ENCODE data around the gene TMEM132D. TPM values are rescaled to one million over a fixed set of nuclear protein-coding genes. Genes with fewer than 3 reads are reported as not detected.

TMEM132D gene
- total RNA-seq, 1 experiment from 2014 or later, result 0.05 TPM

DNA sequence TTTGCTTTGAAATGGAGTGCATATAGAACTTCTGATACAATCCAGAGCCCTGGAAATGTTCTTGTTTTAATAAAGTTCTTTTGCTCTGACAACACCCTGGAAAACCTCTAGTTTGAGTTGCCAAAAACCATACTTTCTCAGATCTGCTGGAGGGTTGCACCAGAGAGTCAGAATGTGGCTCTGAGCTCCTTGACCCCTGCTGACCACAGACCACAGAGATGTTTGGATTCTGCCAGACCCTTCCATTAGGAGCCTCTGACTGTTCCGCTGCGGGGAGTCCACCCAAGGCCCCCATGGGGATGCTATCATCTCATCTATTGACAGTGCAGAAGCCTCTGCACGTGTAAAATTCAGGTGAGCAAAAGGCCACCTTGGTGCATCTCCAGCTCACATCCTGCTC, 718.0 kb downstream of the TMEM132D start:
- no peak for DNase-seq (ENCODE audit: low read depth)

DNA sequence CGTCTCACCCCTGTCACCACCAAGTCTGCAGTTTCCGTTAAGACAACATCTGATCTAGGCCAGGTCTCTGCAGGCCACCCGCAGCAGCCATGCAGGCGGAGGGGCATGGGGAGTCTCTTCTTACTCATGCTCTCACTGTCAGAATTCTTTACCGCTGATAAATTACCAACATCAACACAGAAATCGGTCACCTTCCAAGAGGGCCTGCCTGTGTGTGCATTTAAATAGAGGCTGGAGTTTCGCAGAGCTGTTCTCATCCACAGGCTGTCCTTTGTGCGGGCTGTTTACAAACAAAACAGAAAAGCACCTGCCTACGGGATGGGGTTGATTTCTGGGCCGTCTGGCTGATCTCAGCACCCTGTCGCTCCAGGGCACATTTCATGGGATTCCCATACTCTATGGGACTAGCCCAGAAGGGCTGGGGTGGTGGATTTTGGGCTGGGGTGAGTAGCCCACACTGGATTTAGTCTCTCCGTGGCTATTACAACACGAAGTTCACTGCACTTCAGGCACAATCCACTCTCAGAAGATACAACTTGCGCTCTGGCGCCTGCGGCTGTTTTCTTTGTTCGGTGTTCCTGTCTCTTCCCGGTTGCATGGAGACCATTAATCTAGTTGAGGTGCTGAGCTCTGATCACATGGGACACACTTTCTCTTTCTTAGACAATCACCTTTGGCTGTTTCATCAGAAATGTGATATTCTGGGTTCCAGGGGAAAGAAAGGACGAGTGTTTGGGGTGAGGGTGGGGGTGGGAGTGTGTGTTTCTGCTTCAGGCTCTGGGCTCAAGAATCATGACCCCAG, 719.5 kb downstream of the TMEM132D start:
- no peak for DNase-seq (ENCODE audit: low read depth)

DNA sequence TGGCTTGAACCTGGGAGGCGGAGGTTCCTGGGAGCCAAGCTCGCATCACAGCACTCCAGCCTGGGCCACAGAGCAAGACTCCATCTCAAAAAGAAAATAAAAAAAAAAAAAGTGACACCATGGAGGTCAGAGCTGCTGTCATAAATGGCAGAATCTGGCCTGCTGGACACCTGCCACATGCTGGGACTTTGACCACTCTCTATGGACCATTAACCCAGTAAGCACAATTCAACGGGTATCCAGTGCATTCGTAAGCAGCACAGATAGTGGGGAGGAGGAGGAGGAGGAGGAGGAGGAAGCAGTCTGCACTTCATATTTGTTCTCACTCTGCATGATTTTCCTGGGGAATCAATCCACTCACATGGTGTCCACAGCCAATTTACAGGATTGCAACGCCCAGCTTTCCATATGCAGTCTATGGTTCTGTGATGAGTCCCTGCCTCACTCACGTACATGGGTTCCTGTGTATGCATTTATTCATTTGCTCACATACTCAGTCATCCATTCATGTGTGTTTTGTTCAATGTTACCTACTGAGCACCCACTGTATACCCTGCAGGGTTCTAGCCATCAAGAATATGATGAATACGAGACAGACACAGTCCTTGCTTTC, 723.8 kb downstream of the TMEM132D start:
- DNase-seq (ENCODE audit: low read depth), result no peak

DNA sequence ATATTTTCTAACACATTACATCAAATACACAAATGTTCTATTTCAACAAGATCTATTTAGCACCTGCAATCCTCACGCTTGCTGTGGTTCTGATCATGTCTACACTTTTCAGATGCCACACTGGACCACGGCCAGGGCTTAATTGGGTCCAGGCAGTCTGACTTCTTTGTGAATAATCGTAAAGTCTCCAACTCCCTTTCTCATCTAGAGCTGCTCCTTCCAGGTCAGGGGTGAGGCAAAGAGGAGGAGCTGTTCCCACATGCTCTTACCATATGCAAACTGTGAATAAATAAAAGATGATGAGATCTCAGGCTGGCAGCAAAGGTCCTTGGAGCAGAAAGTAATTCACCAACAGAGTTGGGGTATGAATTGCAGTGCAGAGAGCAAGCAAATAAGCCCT, 733.9 kb downstream of the TMEM132D start:
- no peak for DNase-seq (ENCODE audit: low read depth)

DNA sequence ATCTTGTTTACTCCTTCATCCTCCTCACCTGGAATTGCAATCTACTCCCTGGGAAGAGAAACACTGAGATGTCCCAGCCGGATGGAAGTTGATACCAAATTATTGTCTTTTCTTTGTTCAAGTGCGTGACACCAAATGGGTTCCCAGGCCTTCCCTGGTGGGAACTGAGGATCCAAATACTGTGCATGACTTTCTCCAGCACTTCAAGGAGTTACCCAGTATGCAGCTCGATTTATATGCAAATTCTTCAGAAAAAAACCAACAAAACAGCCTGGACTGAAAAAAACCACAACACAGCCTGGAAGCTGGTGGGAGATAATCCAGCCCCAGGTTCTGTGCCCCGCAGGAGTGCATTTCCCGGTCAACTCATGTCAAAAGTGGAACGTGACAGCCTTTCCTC, 740.0 kb downstream of the TMEM132D start:
- DNase-seq (ENCODE audit: low read depth), result no peak

DNA sequence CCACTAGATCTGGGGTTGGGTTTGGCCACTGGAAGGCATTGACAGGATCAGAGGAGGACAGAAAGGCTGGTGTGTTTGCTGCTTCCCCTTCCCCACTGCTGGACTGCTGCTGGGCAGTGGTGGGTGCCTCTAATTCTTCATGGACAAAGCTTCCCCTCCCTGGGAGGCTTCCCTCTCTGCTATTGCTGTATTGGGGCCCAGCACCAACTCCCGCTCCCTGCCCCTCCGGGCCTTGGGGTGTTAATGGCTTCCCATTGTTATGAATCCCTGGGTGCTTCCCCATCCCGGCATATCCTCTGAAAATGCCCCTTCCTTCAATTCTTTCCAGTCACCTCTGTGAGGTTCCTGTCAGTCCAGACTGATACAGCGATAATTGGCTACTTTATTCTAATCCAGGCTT, 740.4 kb downstream of the TMEM132D start:
- no peak for DNase-seq (ENCODE audit: low read depth)

DNA sequence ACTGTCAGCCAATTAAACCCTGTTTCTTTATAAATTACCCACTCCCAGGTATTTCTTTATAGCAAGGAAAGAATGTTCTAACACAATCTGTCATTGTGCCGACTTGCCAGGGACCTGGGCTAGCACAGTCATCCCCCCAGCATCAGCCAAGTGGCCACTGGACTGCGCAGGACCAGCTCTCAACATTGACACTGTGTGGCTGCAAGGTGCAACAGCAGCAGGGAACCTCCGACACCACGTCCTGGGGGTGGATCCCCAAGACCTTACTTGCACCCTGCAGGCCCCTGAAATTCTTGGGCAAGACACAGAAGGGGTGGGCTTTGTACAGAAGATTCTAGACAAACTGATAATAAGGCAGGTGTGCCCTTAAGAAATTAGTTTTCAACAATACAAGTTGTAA, 741.0 kb downstream of the TMEM132D start:
- no peak for DNase-seq (ENCODE audit: low read depth)

DNA sequence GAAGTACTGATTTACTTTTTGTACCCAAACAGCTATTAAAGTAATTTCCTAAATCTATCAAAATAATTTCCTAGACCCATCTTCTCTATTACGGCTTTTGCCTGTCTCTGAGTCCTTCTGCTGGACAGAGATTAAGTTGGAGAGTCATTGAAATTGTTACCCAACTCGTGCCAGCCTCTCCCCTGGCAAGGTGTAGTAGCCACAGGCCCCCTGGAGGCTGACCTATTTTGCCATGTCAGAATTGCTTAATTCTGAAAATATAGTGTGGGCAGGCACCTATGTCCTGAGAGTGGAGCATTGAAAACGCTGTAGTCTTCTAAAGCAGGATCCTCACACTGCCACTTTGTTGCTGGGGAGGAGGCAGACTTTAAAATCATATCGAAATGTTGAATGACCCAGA, 742.3 kb downstream of the TMEM132D start:
- DNase-seq (ENCODE audit: low read depth), result no peak

DNA sequence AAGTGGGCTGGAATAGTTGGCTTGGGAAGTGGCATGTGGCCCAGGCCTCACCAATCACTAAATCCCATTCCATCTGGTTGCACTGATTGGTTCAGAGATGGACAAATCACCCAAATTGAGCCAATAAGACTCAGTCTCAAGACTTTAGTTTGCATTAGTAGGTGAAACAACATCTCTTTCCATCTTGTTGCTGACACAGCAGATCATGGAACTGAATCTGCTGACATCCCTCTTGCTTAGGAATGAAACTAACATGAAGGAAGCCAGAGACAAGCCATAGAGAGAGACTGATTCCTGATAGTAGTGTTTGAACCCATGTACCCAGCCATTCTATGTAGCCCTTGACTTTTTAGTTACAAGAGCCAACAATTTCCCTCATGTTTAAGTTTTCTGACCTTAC, 743.5 kb downstream of the TMEM132D start:
- DNase-seq (ENCODE audit: low read depth), result no peak

DNA sequence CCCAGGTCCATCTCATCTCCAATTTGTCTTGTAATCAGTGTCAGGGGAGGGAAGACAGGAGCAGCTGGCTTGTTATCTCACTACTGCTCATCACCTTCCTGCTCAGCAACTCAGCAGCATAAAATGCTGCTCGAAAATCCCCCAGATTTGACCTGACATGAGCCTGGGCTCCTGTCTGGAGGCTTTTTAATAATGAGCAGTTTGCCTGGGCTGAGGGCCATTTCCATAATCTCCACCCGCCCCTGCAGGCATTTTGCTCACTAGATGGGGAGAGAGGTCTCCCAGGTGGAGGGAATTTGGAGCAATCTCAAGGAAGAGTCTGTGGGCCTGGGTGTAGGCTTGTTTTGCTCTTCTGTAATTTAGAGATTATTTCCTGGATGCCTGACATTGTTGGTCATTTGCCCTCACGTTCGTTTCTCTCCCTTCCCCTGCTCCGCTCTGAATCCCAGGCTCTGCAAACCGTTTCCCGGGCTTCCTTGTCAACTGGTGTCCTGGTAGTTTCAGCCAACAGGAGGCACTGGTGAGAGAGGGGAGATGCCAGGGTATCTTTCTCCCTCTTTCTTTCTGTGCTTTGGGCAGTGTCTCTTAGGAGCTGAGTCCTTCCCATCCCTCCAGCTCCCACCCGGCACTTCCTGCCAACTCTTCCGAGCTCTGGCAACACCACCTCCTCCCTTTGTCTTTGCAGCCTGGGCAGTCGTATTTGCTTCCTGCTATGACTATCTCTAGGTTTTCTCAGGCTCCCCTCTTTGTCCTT, 751.3 kb downstream of the TMEM132D start:
- no peak for DNase-seq (ENCODE audit: low read depth)

DNA sequence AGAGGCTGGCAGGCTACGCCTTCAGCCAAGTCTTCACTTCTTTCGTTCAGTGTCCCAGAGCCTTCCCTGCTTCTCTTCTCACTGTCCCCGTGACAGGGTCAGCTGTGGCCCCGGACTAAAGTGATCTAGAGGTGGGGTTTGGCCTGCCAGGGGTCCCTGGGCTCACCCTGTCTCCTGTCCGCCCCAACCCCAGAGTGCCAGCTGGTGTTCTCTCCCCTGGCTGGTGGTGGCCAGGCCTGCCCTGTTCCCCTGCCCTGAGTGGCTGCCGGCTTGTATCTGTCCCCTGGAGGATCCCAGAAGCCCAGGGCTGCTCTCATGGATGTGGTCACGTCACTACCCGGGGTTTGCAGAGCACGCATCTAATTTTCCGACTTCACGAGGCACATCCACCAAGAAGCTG, 753.1 kb downstream of the TMEM132D start:
- no peak for DNase-seq (ENCODE audit: low read depth)

DNA sequence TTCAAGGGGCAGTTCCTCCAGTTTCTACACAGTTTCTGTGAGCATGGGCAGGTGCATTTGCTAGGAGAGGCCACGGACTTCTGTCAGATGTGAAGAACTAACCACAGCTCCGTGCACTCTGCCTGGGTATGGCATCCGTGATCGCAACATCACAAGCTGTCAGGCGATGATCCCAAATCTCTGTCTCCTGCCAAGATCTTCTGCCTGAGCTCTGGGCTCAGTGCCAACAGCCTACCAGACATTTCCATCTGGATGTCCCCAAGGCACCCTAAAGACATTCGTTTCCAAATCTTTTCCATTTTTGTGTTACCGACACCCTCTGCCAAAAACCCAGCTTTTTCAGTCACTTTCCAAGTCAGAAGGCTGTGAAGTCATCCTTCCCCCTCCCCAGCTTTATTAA, 758.4 kb downstream of the TMEM132D start:
- DNase-seq (ENCODE audit: low read depth), result no peak

DNA sequence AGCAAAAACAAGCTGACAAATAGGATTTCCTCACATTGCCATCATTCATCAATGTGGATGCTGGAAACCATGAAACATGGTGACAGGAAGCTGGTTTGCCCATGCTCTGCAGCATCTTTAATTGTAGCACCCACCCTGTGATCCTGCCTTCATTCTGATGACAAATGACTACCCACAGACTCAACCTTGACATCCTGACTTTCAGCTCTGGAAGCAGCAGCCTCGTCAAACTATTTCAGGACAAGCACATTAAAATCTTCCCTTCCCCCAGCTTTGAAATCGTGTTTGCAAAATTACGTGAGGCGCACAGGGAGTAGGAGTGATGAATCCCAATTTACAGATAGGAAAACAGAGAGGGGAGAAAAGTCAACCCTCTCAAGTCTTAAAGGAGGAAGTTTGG, 765.0 kb downstream of the TMEM132D start:
- no peak for DNase-seq (ENCODE audit: low read depth)

DNA sequence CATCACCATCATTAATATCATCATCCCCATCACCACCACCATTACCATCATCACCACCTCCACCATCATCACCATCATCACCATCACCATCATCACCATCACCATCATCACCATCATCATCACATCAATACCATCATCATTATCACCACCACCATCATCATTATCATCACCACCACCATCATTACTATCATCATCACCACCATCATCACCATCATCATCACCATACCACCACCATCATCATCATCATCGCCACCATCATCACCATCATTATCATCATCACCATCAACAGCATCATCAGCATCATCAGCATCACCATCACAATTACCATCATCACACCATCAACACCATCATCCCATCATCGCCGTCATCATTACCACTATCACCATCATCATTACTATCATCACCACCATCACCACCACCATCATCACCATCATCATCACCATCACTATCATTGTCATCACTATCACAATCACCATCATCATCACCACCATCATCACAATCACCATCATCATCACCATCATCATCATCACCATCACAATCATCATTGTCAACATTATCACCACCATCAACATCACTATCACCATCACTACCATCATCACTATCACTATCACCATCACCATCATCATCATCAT, 767.0 kb downstream of the TMEM132D start:
- no peak for DNase-seq (ENCODE audit: low read depth)

DNA sequence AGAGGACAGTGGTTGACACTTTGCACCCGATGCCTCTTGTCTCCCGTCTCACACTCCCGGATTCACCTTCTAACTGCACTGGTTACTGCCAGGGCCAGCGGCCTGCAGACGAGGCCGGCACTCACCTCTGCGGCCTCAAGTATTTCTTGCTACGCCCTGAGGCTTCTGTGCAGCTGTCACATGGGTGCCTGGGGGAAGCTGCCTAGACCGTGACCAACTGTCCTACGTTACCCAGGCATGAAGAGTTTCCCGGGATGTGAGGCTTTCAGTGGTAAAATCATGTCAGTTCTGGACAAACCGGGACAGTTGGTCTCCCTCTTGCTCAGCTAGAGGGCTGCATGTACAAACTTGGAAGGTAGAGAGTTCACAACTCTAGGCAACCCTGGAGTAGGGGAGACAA, 776.1 kb downstream of the TMEM132D start:
- DNase-seq (ENCODE audit: low read depth), result no peak

DNA sequence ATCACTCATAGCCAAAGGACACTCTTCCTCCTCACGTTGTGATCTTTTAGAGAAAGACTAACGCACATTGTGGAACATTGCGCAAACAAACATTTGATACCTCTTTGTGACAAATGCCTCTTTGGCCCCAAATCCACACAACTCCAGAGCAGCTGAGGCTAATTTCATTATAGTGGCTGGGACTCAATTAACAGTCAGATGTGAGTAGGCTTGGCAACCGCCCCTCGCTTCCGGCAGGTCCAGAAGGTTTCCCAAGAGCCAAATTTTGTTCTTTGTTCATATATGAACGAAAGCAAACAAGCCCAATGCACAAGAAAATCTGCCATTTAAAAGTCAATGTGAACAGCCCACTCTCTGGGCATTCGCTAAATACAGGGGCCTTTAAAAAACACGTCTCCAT, 776.6 kb downstream of the TMEM132D start:
- no peak for DNase-seq (ENCODE audit: low read depth)

DNA sequence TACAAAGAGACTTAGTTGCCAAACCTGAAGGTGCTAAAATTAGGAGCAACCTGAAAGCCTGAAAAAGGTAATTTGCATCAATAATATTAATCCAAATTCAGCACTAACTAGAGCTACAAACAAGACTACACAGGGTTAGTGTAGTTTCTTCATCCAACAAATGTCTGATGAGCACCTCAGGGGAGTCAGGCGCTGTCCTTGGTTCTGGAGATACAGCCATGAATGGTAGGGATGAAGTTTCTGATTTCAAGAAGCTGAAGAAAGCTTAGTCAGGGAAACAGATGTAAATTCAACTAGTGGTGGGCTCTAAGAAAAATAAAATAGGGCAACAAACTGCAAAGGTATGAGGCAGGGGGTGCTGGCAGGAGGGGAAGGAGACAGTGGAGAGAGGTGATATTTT, 784.3 kb downstream of the TMEM132D start:
- DNase-seq (ENCODE audit: low read depth), result no peak

DNA sequence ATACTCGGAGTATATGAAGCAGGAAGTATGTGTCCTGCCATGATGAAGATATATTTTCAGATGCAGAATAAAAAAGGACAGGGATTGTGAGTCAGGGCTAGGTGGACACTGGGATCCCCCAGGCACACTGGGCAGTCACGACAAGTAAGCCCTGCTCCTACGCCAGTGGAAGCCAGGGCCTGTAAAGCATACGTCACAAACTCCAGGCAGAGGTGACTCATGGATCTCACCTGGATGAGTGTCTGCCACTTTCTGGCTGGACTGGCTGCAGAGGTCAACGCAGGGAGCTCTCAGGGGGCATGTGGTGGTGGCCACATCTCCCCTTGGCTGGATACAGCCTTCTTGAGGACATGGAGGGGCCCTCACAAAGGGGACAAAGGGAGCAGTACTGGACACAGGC, 788.3 kb downstream of the TMEM132D start:
- DNase-seq (ENCODE audit: low read depth), result no peak

DNA sequence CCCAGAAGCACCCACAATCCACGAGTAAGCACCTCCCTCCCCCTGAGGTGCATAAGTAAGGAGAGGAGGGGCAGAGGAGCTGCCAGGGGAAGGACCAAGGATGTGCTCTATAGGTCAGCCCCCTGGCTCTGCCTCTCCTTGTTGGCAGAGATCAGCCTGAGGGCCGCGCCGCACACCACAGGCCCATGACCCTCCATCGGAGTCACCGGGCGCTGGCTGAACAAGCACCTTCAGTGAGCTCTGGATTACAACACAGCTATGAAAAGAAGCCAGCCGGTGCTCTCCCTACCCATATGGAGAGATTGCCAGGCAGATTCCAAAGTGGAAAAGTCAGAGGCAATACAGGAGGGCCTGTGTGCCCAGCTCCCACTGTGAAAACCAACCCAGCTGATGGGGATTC, 793.2 kb downstream of the TMEM132D start:
- DNase-seq (ENCODE audit: low read depth), result no peak

DNA sequence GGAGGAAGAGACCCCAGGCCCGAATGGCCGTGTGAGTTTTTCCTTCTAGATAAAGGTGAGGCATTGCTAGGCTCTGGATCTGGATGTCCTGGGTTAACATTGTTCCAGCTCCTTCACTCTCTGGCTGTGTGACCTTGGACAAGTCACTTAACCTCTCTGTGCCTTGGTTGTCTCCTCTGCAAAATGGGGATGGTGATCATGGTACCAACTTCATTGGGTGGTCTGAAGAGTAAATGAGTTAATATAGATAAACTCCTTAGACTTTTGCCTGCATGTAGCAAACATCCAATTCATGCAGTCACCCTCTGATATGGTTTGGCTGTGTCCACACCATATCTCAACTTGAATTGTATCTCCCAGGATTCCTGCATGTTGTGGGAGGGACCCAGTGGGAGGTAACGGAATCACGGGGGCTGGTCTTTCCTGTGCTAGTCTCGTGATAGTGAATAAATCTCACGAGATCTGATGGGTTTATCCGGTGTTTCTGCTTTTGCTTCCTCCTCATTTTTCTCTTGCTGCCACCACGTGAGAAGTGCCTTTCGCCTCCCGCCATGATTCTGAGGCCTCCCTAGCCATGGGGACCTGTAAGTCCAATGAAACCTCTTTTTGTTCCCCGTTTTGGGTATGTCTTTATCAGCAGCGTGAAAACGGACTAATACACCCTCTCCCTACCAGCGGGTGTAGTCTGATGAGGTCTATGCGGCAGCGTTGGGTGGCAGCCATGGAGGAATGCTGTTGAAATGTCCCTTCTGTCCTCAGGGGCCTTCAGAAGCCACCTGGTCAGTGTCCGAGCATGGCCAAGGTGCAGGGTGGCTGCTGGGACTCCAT, 794.4 kb downstream of the TMEM132D start:
- no peak for DNase-seq (ENCODE audit: low read depth)

DNA sequence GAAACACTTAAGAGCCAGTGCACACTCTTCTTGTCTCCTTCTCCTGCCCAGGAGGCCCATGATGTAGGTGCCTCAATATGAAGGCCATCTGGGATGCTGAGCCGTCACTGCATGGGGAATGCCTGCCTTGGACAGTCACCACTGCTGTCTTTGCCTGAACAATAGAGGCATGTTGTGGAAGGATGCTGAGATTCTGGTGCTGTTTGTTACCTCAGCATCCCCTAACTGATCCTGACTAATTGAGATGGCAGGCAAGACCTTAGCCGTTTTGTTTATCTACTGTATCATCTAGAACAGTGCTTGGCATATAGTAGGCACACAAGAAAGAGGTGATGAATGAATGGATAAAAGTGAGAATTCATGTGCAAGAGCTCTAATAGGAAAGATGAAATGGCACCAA, 797.1 kb downstream of the TMEM132D start:
- no peak for DNase-seq (ENCODE audit: low read depth)

DNA sequence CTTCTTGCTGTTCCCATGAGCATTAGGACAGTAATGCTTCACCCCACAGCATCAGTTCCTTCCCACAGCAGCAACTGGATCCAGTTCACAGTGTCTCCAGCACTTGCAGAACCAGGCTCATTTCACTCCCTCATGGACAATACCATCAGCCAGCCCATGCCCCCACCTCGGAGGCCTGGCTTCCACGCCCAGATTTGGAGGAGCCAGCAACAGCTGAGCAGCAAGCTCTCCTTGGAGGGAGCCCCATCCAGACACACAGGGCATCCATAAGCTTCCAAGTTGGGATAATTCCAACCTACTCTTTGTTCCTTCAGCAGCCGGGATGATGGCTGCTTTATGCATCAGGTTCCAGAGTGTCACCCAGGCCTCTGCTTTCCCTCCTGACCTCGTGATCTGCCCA, 800.6 kb downstream of the TMEM132D start:
- no peak for DNase-seq (ENCODE audit: low read depth)

Data from M059J (cell line).